Sigmoid colon (tissue), 7 donors: ENCODE data around the gene SETBP1. TPM values are rescaled to one million over a fixed set of nuclear protein-coding genes. Genes with fewer than 3 reads are reported as not detected.
A peak's percentile ranks its signal among the peaks of the same experiment; 100 is the strongest.

Experiments
- DNase-seq: peaks from one replicate; pipeline ENCODE4 v3.0.0-alpha.2; 2019
- H3K27ac ChIP-seq, 4 donors: fragments of 200-600 bp; sonication (generic); one replicate each; pipeline ENCODE4 v1.5.1; 2016 to 2019; ENCODE audit warnings: mild to moderate bottlenecking in 1 of 4
- H3K27me3 ChIP-seq, 3 donors: fragments of 200-600 bp; sonication (generic); one replicate each; pipeline ENCODE4 v1.5.1; 2019; ENCODE audit warnings: mild to moderate bottlenecking in 1 of 3
- H3K36me3 ChIP-seq, 4 donors: fragments of 200-600 bp; sonication (generic); one replicate each; pipeline ENCODE4 v1.5.1; 2016 to 2019
- H3K4me1 ChIP-seq, 4 donors: fragments of 200-600 bp; sonication (generic); one replicate each; pipeline ENCODE4 v1.5.1; 2017 to 2019
- H3K4me3 ChIP-seq, 4 donors: fragments of 200-600 bp; sonication (generic); one replicate each; pipeline ENCODE4 v1.5.1; 2017 to 2019; ENCODE audit warnings: mild to moderate bottlenecking in 2 of 4, moderate library complexity in 1 of 4
- H3K9me3 ChIP-seq, 4 donors: fragments of 200-600 bp in 3 of 4; sonication (generic) in 3 of 4; one replicate each; pipeline versions ENCODE4 v1.5.1 to v1.6.1; 2013 to 2019
- EP300 ChIP-seq, 4 donors: sonication (generic); formaldehyde crosslinking; IDR thresholded peaks; one replicate each; pipeline ENCODE4 v1.6.1; 2017; ENCODE audit warnings: antibody characterized with exemption in 4 of 4
- POLR2A ChIP-seq, 2 donors: fragments of 450-650 bp; IDR thresholded peaks; one replicate each; pipeline ENCODE4 v1.6.1; 2016; ENCODE audit warnings: antibody characterized with exemption in 2 of 2, mild to moderate bottlenecking in 2 of 2, moderate library complexity in 2 of 2
- POLR2AphosphoS5 ChIP-seq, 4 donors: sonication (generic); formaldehyde crosslinking; IDR thresholded peaks; one replicate each; pipeline ENCODE4 v1.6.1; 2017; ENCODE audit warnings: antibody characterized with exemption in 4 of 4
- WGBS, 2 donors: extraction: QIAGEN DNeasy Blood & Tissue Kit; methylation state at CpG; one replicate each; pipeline ENCODE4 v1.1.7; 2013; 5-methylcytosine and 5-hydroxymethylcytosine counted together
- intact Hi-C: fragments of 100-400 bp; cut with DNase I; formaldehyde crosslinking; loops from one replicate; pipeline ENCODE4 v1.15.1; 2023
- polyA plus RNA-seq, 3 donors: library from polyadenylated mRNA; stranded (reverse); fragments of 200-250 nt; gene quantifications; one replicate each; pipeline ENCODE4 v1.2.3, GENCODE V29; 2013
- total RNA-seq, 4 donors: library from RNA; depleted of rRNA; stranded (reverse); fragments of >200 nt; gene quantifications; one replicate each; pipeline ENCODE4 v1.1.0, GENCODE V29; 2016
- TF ChIP-seq, protein P1 (sequence below), 4 experiments: fragments of 450-650 bp in 3 of 4; fragments of 200-600 bp in 1 of 4; IDR thresholded peaks; one replicate each; pipeline ENCODE4 v1.5.1; 2016 to 2019; ENCODE audit warnings: antibody characterized with exemption in 4 of 4, mild to moderate bottlenecking in 3 of 4, moderate library complexity in 2 of 4
- donor health status: healthy with polysubstance abuse.
- donor health status: Bipolar disorder and iron deficiency.
- donor health status: healthy.

The SETBP1 gene
- total and polyA plus RNA-seq, 7 donors = 0.69 to 100 (median 67.9) TPM

DNA sequence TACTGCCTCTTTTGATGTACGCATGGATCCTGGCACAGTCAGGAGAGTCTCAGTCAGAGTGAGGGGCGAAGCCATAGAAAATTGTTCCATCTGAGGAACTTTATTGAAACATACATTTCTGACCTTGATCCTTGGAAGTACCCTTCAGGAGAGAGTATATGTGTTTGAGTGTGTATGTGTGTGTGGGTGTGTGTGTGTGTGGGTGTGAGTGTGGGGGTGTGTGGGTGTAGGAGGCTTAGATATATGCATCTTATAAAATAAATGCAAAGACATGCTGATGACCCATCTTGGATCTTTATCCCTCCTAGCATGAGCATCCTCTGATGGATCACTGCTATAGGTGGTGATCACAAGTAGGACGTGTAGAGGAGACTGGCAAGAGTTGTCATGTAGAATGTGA, 93.5 kb downstream of the SETBP1 start:
- TF ChIP-seq, protein P1, sequence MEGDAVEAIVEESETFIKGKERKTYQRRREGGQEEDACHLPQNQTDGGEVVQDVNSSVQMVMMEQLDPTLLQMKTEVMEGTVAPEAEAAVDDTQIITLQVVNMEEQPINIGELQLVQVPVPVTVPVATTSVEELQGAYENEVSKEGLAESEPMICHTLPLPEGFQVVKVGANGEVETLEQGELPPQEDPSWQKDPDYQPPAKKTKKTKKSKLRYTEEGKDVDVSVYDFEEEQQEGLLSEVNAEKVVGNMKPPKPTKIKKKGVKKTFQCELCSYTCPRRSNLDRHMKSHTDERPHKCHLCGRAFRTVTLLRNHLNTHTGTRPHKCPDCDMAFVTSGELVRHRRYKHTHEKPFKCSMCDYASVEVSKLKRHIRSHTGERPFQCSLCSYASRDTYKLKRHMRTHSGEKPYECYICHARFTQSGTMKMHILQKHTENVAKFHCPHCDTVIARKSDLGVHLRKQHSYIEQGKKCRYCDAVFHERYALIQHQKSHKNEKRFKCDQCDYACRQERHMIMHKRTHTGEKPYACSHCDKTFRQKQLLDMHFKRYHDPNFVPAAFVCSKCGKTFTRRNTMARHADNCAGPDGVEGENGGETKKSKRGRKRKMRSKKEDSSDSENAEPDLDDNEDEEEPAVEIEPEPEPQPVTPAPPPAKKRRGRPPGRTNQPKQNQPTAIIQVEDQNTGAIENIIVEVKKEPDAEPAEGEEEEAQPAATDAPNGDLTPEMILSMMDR (IDR thresholded peaks at IDR 0.05) = no peak
- TF ChIP-seq POLR2A (IDR thresholded peaks at IDR 0.05) (no peak), EP300 (IDR thresholded peaks at IDR 0.05) (no peak), POLR2AphosphoS5 (IDR thresholded peaks at IDR 0.05) (no peak)

DNA sequence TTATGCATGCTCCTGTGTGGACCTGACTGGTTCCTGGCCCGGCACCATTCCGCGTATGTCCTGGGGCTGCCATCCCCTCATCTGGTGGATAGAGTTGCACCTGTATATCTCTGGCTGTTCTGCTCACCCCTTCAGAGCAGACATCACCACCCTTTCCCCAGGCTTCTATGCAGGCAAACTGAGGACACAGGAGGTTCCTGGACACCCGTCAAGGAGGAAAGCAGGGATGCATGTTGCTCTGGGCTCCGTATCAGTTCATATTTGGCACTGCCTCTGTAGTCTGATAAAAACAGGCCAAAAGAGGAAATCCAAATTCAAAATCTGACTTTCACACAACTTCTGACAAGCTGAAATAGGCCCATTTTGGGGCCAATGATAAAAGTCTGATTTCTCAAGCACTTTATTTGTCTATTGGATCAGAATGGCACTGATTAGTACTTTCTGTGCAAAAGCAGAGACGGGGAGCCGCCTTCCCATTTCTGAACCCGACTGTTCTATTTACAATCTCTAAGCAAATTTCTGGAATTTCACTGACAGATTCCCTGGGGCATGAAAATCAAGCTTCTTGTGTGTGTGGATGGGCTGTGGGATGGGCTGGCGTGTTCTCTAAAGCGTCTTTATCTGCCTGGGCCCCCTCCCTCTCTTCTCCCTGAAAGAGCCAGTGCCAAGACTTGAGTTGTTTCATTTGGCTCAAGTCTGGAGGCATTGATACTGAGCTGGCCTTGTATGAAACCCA, 96.9 kb downstream of the SETBP1 start:
- no peaks in the 10 kb centered on the region for H3K9me3 ChIP-seq
- intact Hi-C loops = no loop called here
- DNase-seq = no peak
- H3K27ac ChIP-seq = peak overlapping the region; percentile 28 to 80 (median 74)
- TF ChIP-seq POLR2AphosphoS5 (IDR thresholded peaks at IDR 0.05) (no peak), POLR2A (IDR thresholded peaks at IDR 0.05) (no peak), EP300 (IDR thresholded peaks at IDR 0.05) (no peak)
- TF ChIP-seq, protein P1 (IDR thresholded peaks at IDR 0.05) = no peak
- H3K4me3 ChIP-seq = no peak overlapping the region
- 87 to 94% methylated on average over 10 of the region's 10 CpGs for WGBS, 2 donors
- H3K36me3 ChIP-seq = no peaks in the 10 kb centered on the region
- H3K27me3 ChIP-seq = no peaks in the 10 kb centered on the region
- H3K4me1 ChIP-seq = peaks cover 0 to 83% (median 72%) of the 10 kb centered on the region in 4 donors

More for the DNA sequence above, 93.5 kb downstream of the SETBP1 start:
- peaks cover 0 to 83% (median 68%) of the 10 kb centered on the region in 4 donors for H3K4me1 ChIP-seq
- no peaks in the 10 kb centered on the region for H3K27me3 ChIP-seq
- H3K4me3 ChIP-seq = no peak overlapping the region
- DNase-seq = no peak
- H3K9me3 ChIP-seq = no peaks in the 10 kb centered on the region
- H3K27ac ChIP-seq = peak overlapping the region in 2 of 4 donors; percentile 22 to 77
- WGBS, 2 donors = 60 to 86% methylated on average over 3 of the region's 3 CpGs
- H3K36me3 ChIP-seq = no peaks in the 10 kb centered on the region
- intact Hi-C loops = loop anchor here (5.0 kb wide), 1 partner anchor 42 kb away; no protein-coding TSS in a partner anchor

DNA sequence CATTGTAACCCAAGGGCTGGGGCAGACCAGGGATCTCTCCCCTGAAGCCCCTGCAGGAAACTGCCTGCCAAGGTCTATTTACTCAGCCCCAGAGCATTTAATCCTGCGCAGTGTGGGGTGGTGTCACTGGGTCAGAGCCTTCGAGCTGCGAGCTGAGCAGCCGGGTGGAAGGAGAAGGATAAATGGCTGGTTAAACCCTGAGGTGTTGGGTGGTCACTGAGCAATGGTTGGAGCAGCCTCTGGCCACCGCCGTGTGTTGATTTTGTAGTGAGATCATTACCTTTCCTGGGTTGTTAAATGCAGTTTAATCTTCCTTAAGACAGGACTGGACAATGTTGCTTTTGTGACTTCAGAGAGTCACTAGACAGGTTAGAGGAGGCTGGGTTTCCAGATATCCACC, 98.1 kb downstream of the SETBP1 start:
- Histone ChIP-seq H3K4me3 (no peak overlapping the region), H3K9me3 (no peaks in the 10 kb centered on the region), H3K27me3 (no peaks in the 10 kb centered on the region), H3K4me1 (peaks cover 0 to 78% (median 63%) of the 10 kb centered on the region in 4 donors), H3K27ac (peak overlapping the region in 3 of 4 donors; percentile 72 to 80 (median 76)), H3K36me3 (no peaks in the 10 kb centered on the region)
- TF ChIP-seq EP300 (IDR thresholded peaks at IDR 0.05) (no peak), POLR2AphosphoS5 (IDR thresholded peaks at IDR 0.05) (no peak), POLR2A (IDR thresholded peaks at IDR 0.05) (no peak)
- TF ChIP-seq, protein P1 (IDR thresholded peaks at IDR 0.05) = no peak
- DNase-seq = no peak
- intact Hi-C loops = no loop called here
- 54 to 67% methylated on average over 6 of the region's 6 CpGs for WGBS, 2 donors

DNA sequence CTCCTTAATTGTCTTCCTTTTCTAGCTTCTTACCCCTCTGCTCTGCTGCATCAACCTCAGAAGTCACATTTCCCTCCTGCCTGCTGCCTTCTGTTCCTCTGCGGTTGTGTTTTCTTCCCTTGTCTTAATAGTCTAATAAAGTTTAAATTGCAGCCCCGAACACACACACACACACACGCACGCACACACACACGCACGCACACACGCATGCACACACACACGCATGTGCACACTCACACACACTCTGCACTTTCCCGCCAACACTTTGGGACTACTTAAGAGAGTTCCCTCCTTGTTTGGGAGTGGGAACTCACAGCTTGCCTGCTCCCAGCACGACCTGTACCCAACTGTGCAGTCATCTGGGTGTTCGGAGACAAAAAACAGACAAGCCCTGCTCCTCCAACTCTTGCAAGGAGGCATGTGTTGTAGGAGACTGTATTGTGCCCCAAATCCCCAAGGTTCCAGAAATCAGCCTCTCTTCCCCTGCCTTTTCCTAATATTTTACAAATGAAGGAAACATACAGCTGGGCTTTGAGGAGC, 99.1 kb downstream of the SETBP1 start:
- no peaks in the 10 kb centered on the region for H3K27me3 ChIP-seq
- H3K4me1 ChIP-seq = peaks cover 0 to 70% (median 61%) of the 10 kb centered on the region in 4 donors
- no peaks in the 10 kb centered on the region for H3K36me3 ChIP-seq
- H3K4me3 ChIP-seq = no peak overlapping the region
- TF ChIP-seq EP300 (IDR thresholded peaks at IDR 0.05) (peak in 3 of 4 donors; percentile 45 to 76 (median 46)), POLR2A (IDR thresholded peaks at IDR 0.05) (no peak), POLR2AphosphoS5 (IDR thresholded peaks at IDR 0.05) (peak; percentile 62 to 82 (median 77))
- TF ChIP-seq, protein P1 (IDR thresholded peaks at IDR 0.05) = no peak
- intact Hi-C loops = no loop called here
- H3K9me3 ChIP-seq = no peaks in the 10 kb centered on the region
- peak overlapping the region in 3 of 4 donors; percentile 72 to 80 (median 76) for H3K27ac ChIP-seq
- peak; percentile 81 for DNase-seq
- WGBS, 2 donors = 90 to 91% methylated on average over 11 of the region's 11 CpGs
